IMR-90 (cell line): ENCODE data around the gene NMRK2. TPM values are rescaled to one million over a fixed set of nuclear protein-coding genes. Genes with fewer than 3 reads are reported as not detected.
A peak's percentile ranks its signal among the peaks of the same experiment; 100 is the strongest.

Source experiments
- ATAC-seq: fragments of 200-7000 bp; cut with Tn5 transposase; 2 replicates; pipeline ENCODE4 v1.9.1; 2020; ENCODE audit warnings: low read depth, mild to moderate bottlenecking, moderate library complexity
- BruUV-seq: library from RNA; stranded (reverse); fragments of 400-500 nt; replicated peaks from 2 replicates; lab custom pipeline; 2021; lab: Mats Ljungman, UMichigan
- CTCF ChIA-PET: fragments of 300-600 bp; formaldehyde crosslinking; extraction: SDS; loops from one replicate; lab custom pipeline; 2021; ENCODE audit warnings: antibody characterized with exemption; lab: Yijun Ruan, JAX
- POLR2A ChIA-PET: fragments of 300-600 bp; sonication (Branson Sonifier 250); formaldehyde crosslinking; loops from one replicate; lab custom pipeline; 2022; ENCODE audit warnings: antibody characterized with exemption; ENCODE audit not compliant: unreplicated experiment; lab: Charles Lee
- DNase-seq: peaks from one replicate; pipeline ENCODE4 v3.0.0; 2013
- H2AFZ ChIP-seq: replicated peaks from 2 replicates; pipeline ENCODE3; 2013; ENCODE audit warnings: low read length, mild to moderate bottlenecking; ENCODE audit not compliant: poor library complexity
- H2AK5ac ChIP-seq: 2 replicates; pipeline ENCODE4 v1.6.1; 2013; ENCODE audit warnings: low read depth, low read length, inconsistent platforms
- H2AK9ac ChIP-seq: replicated peaks from 2 replicates; pipeline ENCODE3; 2013; ENCODE audit warnings: mild to moderate bottlenecking, low read depth, low read length, moderate library complexity; ENCODE audit not compliant: poor library complexity
- H2BK120ac ChIP-seq: 2 replicates; pipeline ENCODE4 v1.6.1; 2013; ENCODE audit warnings: low read depth, low read length, inconsistent platforms
- H2BK15ac ChIP-seq: 3 replicates; pipeline ENCODE4 v1.6.1; 2013; ENCODE audit warnings: low read depth, low read length, inconsistent platforms
- H2BK20ac ChIP-seq: 2 replicates; pipeline ENCODE4 v1.6.1; 2013; ENCODE audit warnings: low read depth, mild to moderate bottlenecking, inconsistent platforms, low read length, moderate library complexity
- H2BK5ac ChIP-seq: 2 replicates; pipeline ENCODE4 v1.6.1; 2013; ENCODE audit warnings: mild to moderate bottlenecking, low read depth, low read length, inconsistent platforms; ENCODE audit not compliant: poor library complexity, severe bottlenecking
- H3K14ac ChIP-seq: replicated peaks from 2 replicates; pipeline ENCODE4 v1.6.1; 2013; ENCODE audit warnings: low read depth, low read length, inconsistent platforms
- H3K18ac ChIP-seq: 2 replicates; pipeline ENCODE4 v1.6.1; 2013; ENCODE audit warnings: low read depth, low read length, control low read depth
- H3K23ac ChIP-seq: 2 replicates; pipeline ENCODE4 v1.6.1; 2013; ENCODE audit warnings: low read depth, low read length, inconsistent platforms
- H3K27ac ChIP-seq: 2 replicates; pipeline ENCODE4 v1.5.1; 2013; ENCODE audit warnings: mild to moderate bottlenecking, control low read depth, low read length; ENCODE audit not compliant: insufficient read depth
- H3K27me3 ChIP-seq: 2 replicates; pipeline ENCODE4 v1.6.1; 2013; ENCODE audit warnings: low read length; ENCODE audit not compliant: control insufficient read depth, insufficient read depth
- H3K36me3 ChIP-seq: 2 replicates; pipeline ENCODE4 v1.6.1; 2013; ENCODE audit warnings: low read length, mixed read lengths; ENCODE audit not compliant: control insufficient read depth, insufficient read depth
- H3K4ac ChIP-seq: 2 replicates; pipeline ENCODE4 v1.6.1; 2013; ENCODE audit warnings: low read depth, low read length, inconsistent platforms
- H3K4me1 ChIP-seq: 2 replicates; pipeline ENCODE4 v1.6.1; 2013; ENCODE audit warnings: low read length, mixed read lengths; ENCODE audit not compliant: control insufficient read depth, insufficient read depth
- H3K4me2 ChIP-seq: 2 replicates; pipeline ENCODE4 v1.6.1; 2013; ENCODE audit warnings: low read depth, mild to moderate bottlenecking, control low read depth, low read length, moderate library complexity
- H3K4me3 ChIP-seq: 2 replicates; pipeline ENCODE4 v1.5.1; 2013; ENCODE audit warnings: low read depth, mild to moderate bottlenecking, control low read depth, low read length, moderate library complexity; ENCODE audit not compliant: insufficient read depth
- H3K56ac ChIP-seq: 2 replicates; pipeline ENCODE4 v1.6.1; 2013; ENCODE audit warnings: low read length, inconsistent platforms; ENCODE audit not compliant: insufficient read depth; ENCODE audit errors: extremely low read depth
- H3K79me1 ChIP-seq, 2 experiments: 2 replicates each; pipeline ENCODE4 v1.6.1; 2013; ENCODE audit warnings: low read length in 2 of 2, inconsistent platforms in 1 of 2, low read depth in 1 of 2
- H3K9ac ChIP-seq: 2 replicates; pipeline ENCODE4 v1.6.1; 2013; ENCODE audit warnings: low read depth, low read length, control low read depth
- H3K9me1 ChIP-seq: 2 replicates; pipeline ENCODE4 v1.6.1; 2013; ENCODE audit warnings: low read length, inconsistent platforms; ENCODE audit not compliant: insufficient read depth
- H3K9me3 ChIP-seq: 2 replicates; pipeline ENCODE4 v1.6.1; 2013; ENCODE audit warnings: low read length; ENCODE audit not compliant: control insufficient read depth, insufficient read depth
- H4K20me1 ChIP-seq: 2 replicates; pipeline ENCODE4 v1.6.1; 2013; ENCODE audit warnings: low read length, inconsistent platforms; ENCODE audit not compliant: insufficient read depth
- H4K5ac ChIP-seq: 2 replicates; pipeline ENCODE4 v1.6.1; 2013; ENCODE audit warnings: mild to moderate bottlenecking, low read depth, low read length, control low read depth
- H4K8ac ChIP-seq, 2 experiments: 2 replicates each; pipeline ENCODE4 v1.6.1; 2013; ENCODE audit warnings: low read depth in 2 of 2, low read length in 2 of 2, control low read depth in 1 of 2, inconsistent platforms in 1 of 2
- H4K91ac ChIP-seq: 2 replicates; pipeline ENCODE4 v1.6.1; 2013; ENCODE audit warnings: low read depth, low read length, inconsistent platforms; ENCODE audit not compliant: insufficient read depth
- CEBPB ChIP-seq: IDR thresholded peaks from 2 replicates; pipeline ENCODE4 v1.6.1; 2012; ENCODE audit warnings: low read depth, low read length, improper control_type of control experiment
- FOS ChIP-seq: fragments of 150-350 bp; IDR thresholded peaks from 2 replicates; pipeline ENCODE4 v1.6.1; 2016; ENCODE audit warnings: low read depth, low read length
- MAFK ChIP-seq: IDR thresholded peaks from 2 replicates; pipeline ENCODE4 v1.6.1; 2012; ENCODE audit warnings: low read depth, low read length, improper control_type of control experiment
- MAZ ChIP-seq: IDR thresholded peaks from 2 replicates; pipeline ENCODE4 v1.6.1; 2012; ENCODE audit warnings: low read depth, mild to moderate bottlenecking, low read length, improper control_type of control experiment, moderate library complexity, borderline replicate concordance
- POLR2A ChIP-seq: IDR thresholded peaks from 2 replicates; pipeline ENCODE4 v1.6.1; 2012; ENCODE audit warnings: mild to moderate bottlenecking, low read depth, low read length
- RAD21 ChIP-seq: IDR thresholded peaks from 2 replicates; pipeline ENCODE4 v1.6.1; 2012; ENCODE audit warnings: low read length, improper control_type of control experiment
- RCOR1 ChIP-seq: IDR thresholded peaks from 2 replicates; pipeline ENCODE4 v1.6.1; 2012; ENCODE audit warnings: mild to moderate bottlenecking, low read length, improper control_type of control experiment; ENCODE audit not compliant: insufficient replicate concordance
- RFX5 ChIP-seq: IDR thresholded peaks from 2 replicates; pipeline ENCODE4 v1.8.0; 2012; ENCODE audit warnings: low read depth, mild to moderate bottlenecking, low read length, moderate library complexity
- SMC3 ChIP-seq: fragments of 150-350 bp; IDR thresholded peaks from 2 replicates; pipeline ENCODE4 v1.6.1; 2016; ENCODE audit warnings: low read depth, mild to moderate bottlenecking, antibody characterized with exemption, low read length, moderate library complexity
- WGBS, 2 experiments: methylation state at CpG; one replicate each; pipeline versions ENCODE4 v1.1.5 to v1.1.7; 2013; ENCODE audit warnings: missing lambda C conversion rate in 2 of 2; ENCODE audit not compliant: insufficient read length in 1 of 2; ENCODE audit errors: extremely low coverage in 2 of 2; 5-methylcytosine and 5-hydroxymethylcytosine counted together
- dilution Hi-C: fragments of 300-500 bp; cut with HindIII; formaldehyde crosslinking; loops from one replicate; pipeline ENCODE4 v1.14.3; 2018; ENCODE audit warnings: low sequenced_read_pairs; ENCODE audit not compliant: unreplicated experiment
- in situ Hi-C: fragments of 300-500 bp; cut with MboI; formaldehyde crosslinking; loops from 3 replicates; pipeline ENCODE4 v1.14.3; 2019; ENCODE audit warnings: low sequenced_read_pairs, inconsistent platforms, mixed read lengths
- intact Hi-C: fragments of 100-400 bp; cut with micrococcal nuclease; formaldehyde crosslinking; loops from 2 replicates; pipeline ENCODE4 v1.10.0; 2022
- polyA plus RNA-seq, 3 experiments: library from polyadenylated mRNA; depleted of rRNA; stranded (reverse); fragments of >200 nt; gene quantifications; 2 replicates each; pipeline ENCODE4 v1.2.3, GENCODE V29; 2012; ENCODE audit warnings: low replicate concordance in 1 of 3
- total RNA-seq: library from RNA; depleted of rRNA; stranded (reverse); fragments of >200 nt; gene quantifications from 2 replicates; pipeline ENCODE4 v1.2.3, GENCODE V29; 2012
- TF ChIP-seq, protein P1 (sequence below): conservative IDR thresholded peaks from 2 replicates; pipeline ENCODE4 v1.5.1; 2012; ENCODE audit warnings: mild to moderate bottlenecking, low read depth, low read length, improper control_type of control experiment
- TF ChIP-seq, protein P2 (sequence below): fragments of 150-350 bp; IDR thresholded peaks from 2 replicates; pipeline ENCODE4 v1.6.1; 2016; ENCODE audit warnings: low read depth, mild to moderate bottlenecking, low read length, moderate library complexity, borderline replicate concordance

Gene NMRK2
- total and polyA plus RNA-seq, 2 of the 4 experiments (the other 2 are of a cell fraction), result not detected

DNA sequence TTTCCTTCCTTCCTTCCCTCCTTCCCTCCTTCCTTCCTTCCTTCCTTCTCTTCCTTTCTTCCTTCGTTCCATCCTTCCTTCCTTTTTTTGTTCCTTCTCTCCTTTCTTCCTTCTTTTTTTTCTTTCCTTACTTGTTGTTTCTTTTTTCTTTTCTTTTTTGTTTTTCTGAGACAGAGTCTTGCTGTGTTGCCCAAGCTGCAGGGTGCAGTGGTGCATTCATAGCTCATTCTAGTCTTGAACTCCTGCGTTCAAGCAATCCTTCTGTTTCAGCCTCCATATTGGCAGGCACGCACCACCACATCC, 57.9 kb downstream of the NMRK2 start:
- H3K23ac ChIP-seq, result no peak overlapping the region
- no peak overlapping the region for H3K14ac ChIP-seq
- no peak overlapping the region for H2BK15ac ChIP-seq
- peak overlapping the region; percentile 71 for H2AFZ ChIP-seq
- no peak overlapping the region for H3K18ac ChIP-seq
- H3K9me3 ChIP-seq, result no peaks in the 10 kb centered on the region
- DNase-seq (no peak), ATAC-seq (no peak)
- H2AK5ac ChIP-seq, result no peak overlapping the region; the same call in 1 of the 2 replicates
- in situ Hi-C loops, result no loop called here
- TF ChIP-seq RFX5 (no peak), RAD21 (no peak), FOS (no peak), RCOR1 (no peak), MAZ (no peak), POLR2A (no peak), MAFK (no peak), SMC3 (no peak), CEBPB (no peak)
- TF ChIP-seq, protein P1, sequence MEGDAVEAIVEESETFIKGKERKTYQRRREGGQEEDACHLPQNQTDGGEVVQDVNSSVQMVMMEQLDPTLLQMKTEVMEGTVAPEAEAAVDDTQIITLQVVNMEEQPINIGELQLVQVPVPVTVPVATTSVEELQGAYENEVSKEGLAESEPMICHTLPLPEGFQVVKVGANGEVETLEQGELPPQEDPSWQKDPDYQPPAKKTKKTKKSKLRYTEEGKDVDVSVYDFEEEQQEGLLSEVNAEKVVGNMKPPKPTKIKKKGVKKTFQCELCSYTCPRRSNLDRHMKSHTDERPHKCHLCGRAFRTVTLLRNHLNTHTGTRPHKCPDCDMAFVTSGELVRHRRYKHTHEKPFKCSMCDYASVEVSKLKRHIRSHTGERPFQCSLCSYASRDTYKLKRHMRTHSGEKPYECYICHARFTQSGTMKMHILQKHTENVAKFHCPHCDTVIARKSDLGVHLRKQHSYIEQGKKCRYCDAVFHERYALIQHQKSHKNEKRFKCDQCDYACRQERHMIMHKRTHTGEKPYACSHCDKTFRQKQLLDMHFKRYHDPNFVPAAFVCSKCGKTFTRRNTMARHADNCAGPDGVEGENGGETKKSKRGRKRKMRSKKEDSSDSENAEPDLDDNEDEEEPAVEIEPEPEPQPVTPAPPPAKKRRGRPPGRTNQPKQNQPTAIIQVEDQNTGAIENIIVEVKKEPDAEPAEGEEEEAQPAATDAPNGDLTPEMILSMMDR, result no peak
- TF ChIP-seq, protein P2, sequence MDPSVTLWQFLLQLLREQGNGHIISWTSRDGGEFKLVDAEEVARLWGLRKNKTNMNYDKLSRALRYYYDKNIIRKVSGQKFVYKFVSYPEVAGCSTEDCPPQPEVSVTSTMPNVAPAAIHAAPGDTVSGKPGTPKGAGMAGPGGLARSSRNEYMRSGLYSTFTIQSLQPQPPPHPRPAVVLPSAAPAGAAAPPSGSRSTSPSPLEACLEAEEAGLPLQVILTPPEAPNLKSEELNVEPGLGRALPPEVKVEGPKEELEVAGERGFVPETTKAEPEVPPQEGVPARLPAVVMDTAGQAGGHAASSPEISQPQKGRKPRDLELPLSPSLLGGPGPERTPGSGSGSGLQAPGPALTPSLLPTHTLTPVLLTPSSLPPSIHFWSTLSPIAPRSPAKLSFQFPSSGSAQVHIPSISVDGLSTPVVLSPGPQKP, result no peak
- no peak overlapping the region for H2BK5ac ChIP-seq
- H3K4me1 ChIP-seq, result peaks cover 7% of the 10 kb centered on the region
- no peak overlapping the region for H3K4me3 ChIP-seq
- H3K9ac ChIP-seq, result no peak overlapping the region
- H3K4me2 ChIP-seq, result no peak overlapping the region
- H2BK120ac ChIP-seq, result no peak overlapping the region
- peak overlapping the region; percentile 30 to 63; a peak in 3 of 4 replicates for H4K8ac ChIP-seq
- no peaks in the 10 kb centered on the region for H3K9me1 ChIP-seq
- no peak overlapping the region for H2BK20ac ChIP-seq
- H3K36me3 ChIP-seq, result no peaks in the 10 kb centered on the region
- no peak overlapping the region for H3K27ac ChIP-seq
- H2AK9ac ChIP-seq, result peak overlapping the region; percentile 55
- no peak overlapping the region for H3K4ac ChIP-seq
- no CpG with 5 or more reads among the region's 3 CpGs for WGBS, 2 experiments
- dilution Hi-C loops, result no loop called here
- BruUV-seq, result no TSS peak
- ChIA-PET POLR2A (no interaction called here), CTCF (no interaction called here)
- no peak overlapping the region for H4K91ac ChIP-seq
- intact Hi-C loops, result no loop called here
- H3K56ac ChIP-seq, result no peak overlapping the region
- H3K79me1 ChIP-seq, result peaks cover 2 to 5% of the 10 kb centered on the region in 2 experiments; a peak in 3 of 4 replicates
- no peaks in the 10 kb centered on the region for H4K20me1 ChIP-seq
- no peak overlapping the region for H4K5ac ChIP-seq
- H3K27me3 ChIP-seq, result no peaks in the 10 kb centered on the region
